D721Med (cell line): ENCODE results near the gene BSND.

Experiments used
- DNase-seq: peaks from one replicate; pipeline ENCODE4 v3.0.0; 2011; ENCODE audit warnings: low spot score; ENCODE audit not compliant: insufficient read length
- FAIRE-seq: peaks from 2 replicates; lab custom pipeline; 2011; peaks lifted over from hg19 to GRCh38; lab: Jason Lieb, UNC
- TF ChIP-seq, protein P1 (sequence below): IDR thresholded peaks from 2 replicates; pipeline ENCODE4 v1.5.1; 2012; ENCODE audit warnings: mild to moderate bottlenecking, control low read depth; ENCODE audit not compliant: insufficient read depth; ENCODE audit errors: missing control alignments

BSND gene

DNA sequence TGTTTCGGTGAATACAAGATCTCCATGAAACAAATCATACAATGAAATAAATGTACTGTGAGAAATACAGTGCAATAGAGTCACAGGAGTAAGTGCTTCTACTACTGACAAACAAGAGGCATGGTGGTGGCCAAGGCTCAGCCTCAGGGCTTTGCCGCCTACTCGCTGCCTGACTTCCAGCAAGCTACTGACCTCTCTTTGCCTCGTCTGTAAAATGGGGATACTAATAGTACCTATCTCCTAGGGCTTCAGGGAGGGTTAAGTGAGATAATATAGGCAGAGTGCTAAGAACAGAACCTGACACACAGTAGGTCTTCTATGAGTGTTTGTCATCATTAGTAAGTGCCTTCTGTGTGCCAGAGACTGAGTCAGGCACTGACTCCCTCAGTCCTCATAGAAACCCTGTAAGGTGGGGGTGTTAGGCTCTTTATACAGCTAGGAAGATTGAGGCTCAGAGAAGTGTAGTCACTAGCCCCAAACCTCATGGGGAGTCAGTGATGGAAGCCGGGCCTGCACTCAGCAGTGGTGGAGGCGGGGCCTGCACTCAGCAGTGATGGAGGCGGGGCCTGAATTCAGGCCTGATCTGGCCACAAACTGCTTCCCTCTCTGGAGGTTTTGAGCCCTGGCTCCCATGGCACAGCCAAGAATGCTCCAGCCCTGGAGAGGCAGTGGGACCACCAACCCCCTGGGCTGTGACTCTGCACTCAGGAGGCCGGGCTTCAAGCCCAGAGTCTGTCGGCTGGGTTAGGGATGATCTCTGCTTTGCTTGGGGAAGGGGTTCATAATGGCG is 6.8 kb downstream of the BSND start:
- DNase-seq (no peak), FAIRE-seq (no peak)

DNA sequence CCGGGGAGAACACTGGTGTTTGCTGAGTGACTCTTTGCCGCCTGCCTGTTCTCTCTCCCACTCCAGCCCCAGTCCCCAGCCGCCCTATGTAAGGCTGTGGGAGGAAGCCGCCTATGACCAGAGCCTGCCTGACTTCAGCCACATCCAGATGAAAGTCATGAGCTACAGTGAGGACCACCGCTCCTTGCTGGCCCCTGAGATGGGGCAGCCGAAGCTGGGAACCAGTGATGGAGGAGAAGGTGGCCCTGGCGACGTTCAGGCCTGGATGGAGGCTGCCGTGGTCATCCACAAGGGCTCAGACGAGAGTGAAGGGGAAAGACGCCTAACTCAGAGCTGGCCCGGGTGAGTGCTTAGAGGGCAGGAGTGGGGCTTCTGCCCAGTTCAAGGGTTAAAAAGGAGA is 8.2 kb downstream of the BSND start:
- TF ChIP-seq, protein P1, sequence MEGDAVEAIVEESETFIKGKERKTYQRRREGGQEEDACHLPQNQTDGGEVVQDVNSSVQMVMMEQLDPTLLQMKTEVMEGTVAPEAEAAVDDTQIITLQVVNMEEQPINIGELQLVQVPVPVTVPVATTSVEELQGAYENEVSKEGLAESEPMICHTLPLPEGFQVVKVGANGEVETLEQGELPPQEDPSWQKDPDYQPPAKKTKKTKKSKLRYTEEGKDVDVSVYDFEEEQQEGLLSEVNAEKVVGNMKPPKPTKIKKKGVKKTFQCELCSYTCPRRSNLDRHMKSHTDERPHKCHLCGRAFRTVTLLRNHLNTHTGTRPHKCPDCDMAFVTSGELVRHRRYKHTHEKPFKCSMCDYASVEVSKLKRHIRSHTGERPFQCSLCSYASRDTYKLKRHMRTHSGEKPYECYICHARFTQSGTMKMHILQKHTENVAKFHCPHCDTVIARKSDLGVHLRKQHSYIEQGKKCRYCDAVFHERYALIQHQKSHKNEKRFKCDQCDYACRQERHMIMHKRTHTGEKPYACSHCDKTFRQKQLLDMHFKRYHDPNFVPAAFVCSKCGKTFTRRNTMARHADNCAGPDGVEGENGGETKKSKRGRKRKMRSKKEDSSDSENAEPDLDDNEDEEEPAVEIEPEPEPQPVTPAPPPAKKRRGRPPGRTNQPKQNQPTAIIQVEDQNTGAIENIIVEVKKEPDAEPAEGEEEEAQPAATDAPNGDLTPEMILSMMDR, result no peak
- FAIRE-seq, result no peak
- DNase-seq, result no peak

More for the DNA sequence above, 6.8 kb downstream of the BSND start:
- TF ChIP-seq, protein P1, result no peak

DNA sequence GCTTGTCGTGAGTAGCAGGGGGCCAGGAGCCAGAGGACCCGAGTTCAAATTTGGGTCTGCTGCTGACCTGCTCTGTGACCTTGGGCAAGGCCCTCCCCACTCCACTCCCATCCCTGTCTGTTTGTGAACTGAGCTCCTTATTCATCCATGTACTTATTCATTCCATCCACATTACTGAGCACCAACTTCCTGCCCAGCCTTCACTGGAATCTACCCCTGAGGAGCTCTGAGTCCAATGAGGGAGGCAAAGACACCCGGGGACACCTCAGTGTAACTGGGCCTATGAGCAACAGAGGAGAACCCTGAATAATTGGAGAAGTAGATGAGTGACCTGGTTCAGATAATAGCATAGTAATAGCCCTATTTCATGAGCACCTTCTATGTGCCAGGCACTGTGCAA is 8.9 kb downstream of the BSND start:
- DNase-seq (no peak), FAIRE-seq (no peak)
- TF ChIP-seq, protein P1, result no peak

DNA sequence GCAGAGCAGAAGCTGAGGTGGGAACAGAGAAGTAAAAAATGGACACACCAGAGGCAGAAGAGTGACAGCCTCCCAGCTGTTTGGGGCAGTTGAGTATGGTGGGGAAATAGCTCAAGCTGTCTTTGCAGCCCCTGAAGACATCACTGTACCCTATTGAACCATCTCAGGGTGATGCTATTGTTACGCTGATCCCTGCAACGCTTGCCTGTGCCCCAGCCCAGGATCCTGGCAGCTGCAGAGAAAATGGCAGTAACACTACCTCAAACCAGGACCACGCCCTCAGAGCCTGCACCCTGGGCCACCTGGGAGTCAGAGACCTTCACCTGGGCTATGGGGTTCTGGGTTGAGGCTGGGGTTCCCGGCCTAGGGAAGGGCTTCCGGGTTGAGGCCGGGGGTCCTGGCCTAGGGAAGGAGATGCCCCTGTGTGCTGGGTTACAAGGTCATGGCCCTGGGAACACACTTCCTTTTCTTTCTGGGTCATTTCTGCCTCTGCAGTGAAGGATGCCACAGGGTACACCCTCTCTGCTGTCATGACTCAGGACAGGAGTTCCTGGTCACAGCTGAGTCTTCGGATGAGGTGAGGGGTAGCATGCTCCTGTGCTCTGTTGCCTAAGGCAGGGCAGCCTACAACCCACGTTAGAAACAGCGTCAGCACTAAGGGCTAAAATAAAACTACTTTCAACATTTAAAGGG is 11.6 kb downstream of the BSND start:
- DNase-seq (no peak), FAIRE-seq (no peak)

DNA sequence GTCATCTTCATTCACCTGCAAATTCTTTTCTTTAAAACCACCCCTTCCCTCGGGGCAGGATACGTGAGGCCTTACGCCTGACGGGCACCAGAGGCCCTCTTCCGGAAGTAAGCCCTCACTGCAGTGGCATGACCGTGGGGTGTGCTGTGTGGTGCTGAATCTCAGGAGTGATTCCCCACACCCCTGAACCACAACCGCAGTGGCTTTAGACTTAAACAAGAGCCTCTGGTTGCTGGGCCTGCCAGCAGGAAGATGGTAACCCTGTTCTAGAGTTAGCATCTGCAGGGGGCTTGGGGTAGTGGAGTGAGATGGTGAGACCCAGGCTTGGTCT is 12.1 kb downstream of the BSND start:
- FAIRE-seq (no peak), DNase-seq (no peak)
- TF ChIP-seq, protein P1, result no peak

More for the DNA sequence above, 11.6 kb downstream of the BSND start:
- TF ChIP-seq, protein P1, result no peak

DNA sequence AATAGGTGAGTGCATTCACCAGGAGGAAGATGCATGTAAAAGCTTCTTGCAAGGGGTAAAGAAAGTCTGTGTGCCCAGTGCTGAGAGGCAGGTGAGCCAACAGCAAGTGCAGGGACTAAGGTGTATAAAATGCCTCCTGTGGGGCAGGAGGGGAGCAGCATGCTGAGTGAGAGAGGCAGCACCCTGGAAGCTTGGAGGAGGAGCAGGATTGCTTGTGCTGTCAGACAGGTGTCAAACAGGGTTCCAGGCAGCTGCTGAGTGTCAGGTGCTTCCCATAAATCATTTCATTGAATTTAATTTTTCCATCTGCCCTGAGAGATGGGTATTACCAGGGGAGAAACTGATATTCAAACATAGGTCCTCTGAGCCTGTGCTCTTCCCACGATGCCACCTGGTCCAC is 13.9 kb downstream of the BSND start:
- DNase-seq, result no peak
- FAIRE-seq, result no peak
- TF ChIP-seq, protein P1, result no peak

DNA sequence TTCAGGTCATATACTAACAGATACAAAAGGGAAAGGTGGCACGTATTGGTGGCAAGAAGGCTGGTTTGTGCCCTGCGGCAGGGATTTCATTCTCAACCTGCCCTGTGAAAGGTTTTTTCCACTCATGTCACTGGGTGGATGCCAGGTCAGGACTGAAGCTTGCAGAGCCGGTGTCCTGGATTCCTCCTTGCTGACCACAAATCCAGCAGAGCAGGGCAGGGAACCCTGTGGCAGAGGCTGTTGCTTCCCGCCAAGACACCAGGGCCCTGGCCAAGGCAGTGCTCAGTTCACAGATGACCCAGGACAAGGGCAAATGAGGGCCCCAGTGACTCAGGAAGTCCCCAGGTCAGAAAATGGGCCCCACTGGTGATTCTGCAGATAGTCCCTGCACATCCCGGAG is 16.4 kb downstream of the BSND start:
- no peak for FAIRE-seq

More for the DNA sequence above, 16.4 kb downstream of the BSND start:
- DNase-seq, result no peak
- TF ChIP-seq, protein P1, result no peak
